Measurements from ENCODE around the gene POMT1. TPM values are rescaled to one million over a fixed set of nuclear protein-coding genes. Genes with fewer than 3 reads are reported as not detected.

POMT1 gene
- total and polyA plus RNA-seq, 4 donors = 11.9 to 28.3 (median 23.1) TPM

DNA sequence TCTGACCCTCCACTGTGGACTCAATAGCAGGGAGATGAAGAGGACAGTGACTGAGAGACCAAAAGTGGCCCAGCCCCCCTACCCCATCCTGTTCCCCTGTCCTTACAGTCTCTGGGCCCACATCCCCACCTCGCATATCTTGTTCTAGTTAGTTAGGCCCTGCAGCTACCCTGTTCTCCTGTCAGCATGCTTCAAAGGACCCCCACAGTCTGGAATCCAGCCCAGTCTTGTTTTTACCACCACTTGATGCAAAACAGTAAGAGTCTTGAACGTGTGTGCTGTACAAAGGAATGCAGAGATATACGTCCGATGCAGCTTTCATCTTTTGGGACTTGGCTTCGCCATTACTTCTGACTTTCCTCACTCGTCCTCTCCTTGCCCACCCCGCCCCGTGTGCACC lies 12.2 kb upstream of the POMT1 start:
- H3K9me3 ChIP-seq (ENCODE audit: control insufficient read depth in 4 of 4, insufficient read depth in 3 of 4, low read length in 3 of 4) = no peaks in the 10 kb centered on the region
- no peak overlapping the region for H3K9ac ChIP-seq (ENCODE audit: insufficient read depth in 1 of 2, low read length in 2 of 2)
- H3K4me1 ChIP-seq (ENCODE audit: control insufficient read depth in 5 of 5, insufficient read depth in 5 of 5, low read length in 5 of 5) = no peaks in the 10 kb centered on the region
- H3K27ac ChIP-seq (ENCODE audit: low read depth in 1 of 2, low read length in 1 of 2) = no peak overlapping the region
- DNase-seq = peak in 1 of 3 donors; percentile 50
- WGBS, 2 donors = 70% methylated on average over 8 of the region's 8 CpGs
- H3K4me3 ChIP-seq = no peak overlapping the region
- no peak for ATAC-seq (ENCODE audit: insufficient read depth, low FRiP score)
- peaks cover 34 to 96% (median 66%) of the 10 kb centered on the region in 4 donors for H3K36me3 ChIP-seq (ENCODE audit: control insufficient read depth in 4 of 4, insufficient read depth in 4 of 4, low read length in 4 of 4)
- H3K27me3 ChIP-seq (ENCODE audit: control insufficient read depth in 3 of 3, insufficient read depth in 3 of 3, low read length in 2 of 3) = no peaks in the 10 kb centered on the region
- TF ChIP-seq, protein P1, sequence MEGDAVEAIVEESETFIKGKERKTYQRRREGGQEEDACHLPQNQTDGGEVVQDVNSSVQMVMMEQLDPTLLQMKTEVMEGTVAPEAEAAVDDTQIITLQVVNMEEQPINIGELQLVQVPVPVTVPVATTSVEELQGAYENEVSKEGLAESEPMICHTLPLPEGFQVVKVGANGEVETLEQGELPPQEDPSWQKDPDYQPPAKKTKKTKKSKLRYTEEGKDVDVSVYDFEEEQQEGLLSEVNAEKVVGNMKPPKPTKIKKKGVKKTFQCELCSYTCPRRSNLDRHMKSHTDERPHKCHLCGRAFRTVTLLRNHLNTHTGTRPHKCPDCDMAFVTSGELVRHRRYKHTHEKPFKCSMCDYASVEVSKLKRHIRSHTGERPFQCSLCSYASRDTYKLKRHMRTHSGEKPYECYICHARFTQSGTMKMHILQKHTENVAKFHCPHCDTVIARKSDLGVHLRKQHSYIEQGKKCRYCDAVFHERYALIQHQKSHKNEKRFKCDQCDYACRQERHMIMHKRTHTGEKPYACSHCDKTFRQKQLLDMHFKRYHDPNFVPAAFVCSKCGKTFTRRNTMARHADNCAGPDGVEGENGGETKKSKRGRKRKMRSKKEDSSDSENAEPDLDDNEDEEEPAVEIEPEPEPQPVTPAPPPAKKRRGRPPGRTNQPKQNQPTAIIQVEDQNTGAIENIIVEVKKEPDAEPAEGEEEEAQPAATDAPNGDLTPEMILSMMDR (IDR thresholded peaks at IDR 0.05; ENCODE audit: control extremely low read depth, extremely low read depth) = no peak

DNA sequence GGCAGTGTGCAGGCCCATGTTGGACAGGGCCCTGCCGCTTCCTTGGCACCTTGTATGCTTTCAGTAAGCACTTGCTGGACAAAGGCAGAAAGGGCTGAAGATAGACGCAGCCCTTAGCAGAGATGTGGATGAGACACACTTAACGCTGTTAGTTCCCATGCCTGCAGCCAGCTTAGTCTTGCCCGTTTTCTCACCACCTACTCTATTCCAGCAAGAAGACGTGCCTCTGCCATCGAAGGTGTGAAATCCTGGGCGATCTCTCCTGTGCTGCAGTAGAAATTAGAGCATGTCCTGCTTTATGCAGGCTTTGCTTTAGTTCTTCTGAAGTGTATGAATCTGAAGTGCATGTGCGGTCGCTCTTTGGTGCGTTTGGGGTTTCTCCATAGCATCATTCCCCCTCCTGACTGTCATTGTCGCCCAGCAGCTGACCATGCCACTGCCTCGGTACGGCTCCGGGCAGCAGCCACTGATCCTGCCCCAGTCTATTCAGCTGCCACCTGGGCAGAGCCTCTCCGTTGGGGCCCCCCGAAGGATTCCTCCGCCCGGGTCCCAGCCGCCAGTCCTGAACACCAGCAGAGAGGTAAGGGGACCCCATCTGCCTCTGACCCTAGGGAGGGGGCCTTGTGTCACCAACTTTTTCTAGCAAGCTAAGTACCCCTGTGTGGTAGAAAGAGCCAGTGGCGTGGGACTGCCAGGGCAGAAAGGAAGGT lies 11.6 kb upstream of the POMT1 start:
- Histone ChIP-seq H3K4me1 (ENCODE audit: control insufficient read depth in 5 of 5, insufficient read depth in 5 of 5, low read length in 5 of 5) (no peaks in the 10 kb centered on the region), H3K4me3 (no peak overlapping the region), H3K27me3 (ENCODE audit: control insufficient read depth in 3 of 3, insufficient read depth in 3 of 3, low read length in 2 of 3) (no peaks in the 10 kb centered on the region), H3K9ac (ENCODE audit: insufficient read depth in 1 of 2, low read length in 2 of 2) (no peak overlapping the region), H3K9me3 (ENCODE audit: control insufficient read depth in 4 of 4, insufficient read depth in 3 of 4, low read length in 3 of 4) (no peaks in the 10 kb centered on the region), H3K27ac (ENCODE audit: low read depth in 1 of 2, low read length in 1 of 2) (no peak overlapping the region), H3K36me3 (ENCODE audit: control insufficient read depth in 4 of 4, insufficient read depth in 4 of 4, low read length in 4 of 4) (peaks cover 37 to 95% (median 65%) of the 10 kb centered on the region in 4 donors)
- TF ChIP-seq, protein P1 (IDR thresholded peaks at IDR 0.05; ENCODE audit: control extremely low read depth, extremely low read depth) = no peak
- ATAC-seq (ENCODE audit: insufficient read depth, low FRiP score) (no peak), DNase-seq (no peak)
- 96 to 97% methylated on average over 20 of the region's 20 CpGs for WGBS, 2 donors

DNA sequence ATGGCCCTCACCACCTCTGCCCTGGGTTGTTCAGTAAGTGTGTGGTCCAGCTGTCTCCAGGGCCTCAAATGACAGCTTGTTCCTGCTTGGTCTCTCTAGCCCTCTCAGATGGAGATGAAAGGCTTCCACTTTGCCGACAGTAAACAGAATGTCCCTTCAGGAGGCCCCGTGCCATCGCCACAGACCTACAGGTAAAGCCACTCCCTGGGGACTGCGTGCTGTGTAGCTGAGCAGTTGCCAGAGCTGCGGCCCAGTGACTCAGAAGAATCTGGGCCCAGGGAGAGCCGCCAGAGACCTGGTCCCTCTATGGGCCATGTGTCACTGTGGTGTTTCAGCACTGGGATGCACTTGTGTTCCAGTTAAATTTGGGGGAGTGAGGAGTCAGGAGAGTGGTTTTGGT lies 10.6 kb upstream of the POMT1 start:
- ATAC-seq (ENCODE audit: insufficient read depth, low FRiP score) (no peak), DNase-seq (no peak)
- Histone ChIP-seq H3K4me3 (no peak overlapping the region), H3K4me1 (ENCODE audit: control insufficient read depth in 5 of 5, insufficient read depth in 5 of 5, low read length in 5 of 5) (no peaks in the 10 kb centered on the region), H3K9ac (ENCODE audit: insufficient read depth in 1 of 2, low read length in 2 of 2) (no peak overlapping the region), H3K27ac (ENCODE audit: low read depth in 1 of 2, low read length in 1 of 2) (no peak overlapping the region), H3K9me3 (ENCODE audit: control insufficient read depth in 4 of 4, insufficient read depth in 3 of 4, low read length in 3 of 4) (no peaks in the 10 kb centered on the region), H3K27me3 (ENCODE audit: control insufficient read depth in 3 of 3, insufficient read depth in 3 of 3, low read length in 2 of 3) (no peaks in the 10 kb centered on the region), H3K36me3 (ENCODE audit: control insufficient read depth in 4 of 4, insufficient read depth in 4 of 4, low read length in 4 of 4) (peaks cover 45 to 95% (median 64%) of the 10 kb centered on the region in 4 donors)
- 86 to 87% methylated on average over 6 of the region's 6 CpGs for WGBS, 2 donors
- TF ChIP-seq, protein P1 (IDR thresholded peaks at IDR 0.05; ENCODE audit: control extremely low read depth, extremely low read depth) = no peak
